NT2/D1 (cell line): ENCODE results near the gene ZNF92.

ENCODE experiments used
- SUZ12 ChIP-seq: IDR thresholded peaks from 2 replicates; pipeline ENCODE4 v1.6.1; 2011; ENCODE audit not compliant: insufficient read length, insufficient read depth; ENCODE audit errors: extremely low read depth
- YY1 ChIP-seq: IDR thresholded peaks from 2 replicates; pipeline ENCODE4 v1.6.1; 2011; ENCODE audit not compliant: insufficient read length, insufficient read depth
- ZNF274 ChIP-seq: IDR thresholded peaks from 2 replicates; pipeline ENCODE4 v1.6.1; 2011; ENCODE audit warnings: mild to moderate bottlenecking, low read depth, low read length

- TF ChIP-seq ZNF274, result no peak
- no peak for TF ChIP-seq YY1
- TF ChIP-seq SUZ12, result no peak
Observed at GRCh38 chr7:65430344-65431186, 56.9 kb downstream of the ZNF92 start.
